ENCODE measurements around the gene RPL39L. TPM values are rescaled to one million over a fixed set of nuclear protein-coding genes. Genes with fewer than 3 reads are reported as not detected.
"Not testable (repeated sequence)": the region's sequence is repeated elsewhere in the genome, so short reads cannot be mapped to it uniquely, and the experiment has no call there.

Gene RPL39L
- total RNA-seq, 1 donor from 2014 or later, result 13.4 TPM

DNA sequence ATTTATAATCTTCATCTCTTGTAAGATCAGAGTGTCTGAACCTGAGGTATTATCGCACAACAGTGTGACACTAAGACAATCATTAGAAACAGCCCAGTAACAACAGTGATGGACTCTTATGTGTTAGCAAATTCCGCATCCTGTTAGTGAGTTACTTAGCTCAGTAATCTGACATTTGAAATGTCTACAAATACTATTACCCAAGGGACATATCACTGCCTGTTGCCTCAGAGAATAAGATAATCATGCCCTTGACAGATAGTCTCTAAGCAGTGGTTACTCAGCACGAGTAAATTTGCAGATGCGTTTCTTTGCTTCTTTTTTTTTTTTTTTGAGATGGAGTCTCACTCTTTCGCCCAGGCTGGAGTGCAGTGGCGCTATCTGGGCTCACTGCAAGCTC lies 44.6 kb upstream of the RPL39L start:
- TF ChIP-seq, protein P1, sequence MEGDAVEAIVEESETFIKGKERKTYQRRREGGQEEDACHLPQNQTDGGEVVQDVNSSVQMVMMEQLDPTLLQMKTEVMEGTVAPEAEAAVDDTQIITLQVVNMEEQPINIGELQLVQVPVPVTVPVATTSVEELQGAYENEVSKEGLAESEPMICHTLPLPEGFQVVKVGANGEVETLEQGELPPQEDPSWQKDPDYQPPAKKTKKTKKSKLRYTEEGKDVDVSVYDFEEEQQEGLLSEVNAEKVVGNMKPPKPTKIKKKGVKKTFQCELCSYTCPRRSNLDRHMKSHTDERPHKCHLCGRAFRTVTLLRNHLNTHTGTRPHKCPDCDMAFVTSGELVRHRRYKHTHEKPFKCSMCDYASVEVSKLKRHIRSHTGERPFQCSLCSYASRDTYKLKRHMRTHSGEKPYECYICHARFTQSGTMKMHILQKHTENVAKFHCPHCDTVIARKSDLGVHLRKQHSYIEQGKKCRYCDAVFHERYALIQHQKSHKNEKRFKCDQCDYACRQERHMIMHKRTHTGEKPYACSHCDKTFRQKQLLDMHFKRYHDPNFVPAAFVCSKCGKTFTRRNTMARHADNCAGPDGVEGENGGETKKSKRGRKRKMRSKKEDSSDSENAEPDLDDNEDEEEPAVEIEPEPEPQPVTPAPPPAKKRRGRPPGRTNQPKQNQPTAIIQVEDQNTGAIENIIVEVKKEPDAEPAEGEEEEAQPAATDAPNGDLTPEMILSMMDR (IDR thresholded peaks at IDR 0.05; ENCODE audit: unreplicated experiment), result no peak
- Mint-ChIP-seq H3K36me3 (no peaks in the 10 kb centered on the region), H3K9me3 (peaks cover 3% of the 10 kb centered on the region), H3K27me3 (ENCODE audit: low read depth) (peaks cover 34% of the 10 kb centered on the region), H3K27ac (no peak overlapping the region), H3K4me3 (no peak overlapping the region), H3K4me1 (peaks cover 3% of the 10 kb centered on the region)
- no peak for DNase-seq (ENCODE audit: low spot score in 2 of 2, unreplicated experiment in 2 of 2)

DNA sequence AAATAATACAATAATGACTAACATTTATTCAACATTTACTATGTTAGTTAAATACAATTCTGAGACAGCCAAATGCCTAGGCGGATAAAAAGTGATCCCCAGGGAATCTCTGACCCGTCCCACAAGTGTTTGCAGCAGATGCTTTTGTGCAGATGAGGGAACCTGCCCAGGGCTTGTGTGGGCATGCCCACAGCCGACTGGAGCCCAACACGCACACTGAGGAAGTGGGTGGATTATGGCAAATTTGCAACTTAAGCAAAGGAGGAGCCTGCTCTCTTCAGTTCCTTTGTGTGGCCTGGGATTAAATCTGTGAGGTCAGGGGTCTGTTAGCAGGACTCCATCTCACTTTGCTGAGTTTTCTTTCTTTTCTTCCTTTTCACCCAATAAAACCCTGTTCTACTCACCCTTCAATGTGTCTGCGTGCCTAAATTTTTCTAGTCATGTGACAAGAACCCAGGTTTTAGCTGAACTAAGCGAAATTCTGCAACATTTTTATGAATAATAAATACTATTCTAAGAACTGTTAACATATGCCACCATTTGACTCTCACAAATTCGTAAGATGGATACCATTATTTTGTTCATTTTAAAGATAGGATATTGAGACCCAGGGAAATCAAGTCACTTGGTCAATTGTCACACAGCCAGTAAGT lies 44.0 kb upstream of the RPL39L start:
- no peak overlapping the region for H3K27ac Mint-ChIP-seq
- peaks cover 3% of the 10 kb centered on the region for H3K9me3 Mint-ChIP-seq
- DNase-seq (ENCODE audit: low spot score in 2 of 2, unreplicated experiment in 2 of 2), result no peak
- peaks cover 3% of the 10 kb centered on the region for H3K4me1 Mint-ChIP-seq
- no peaks in the 10 kb centered on the region for H3K36me3 Mint-ChIP-seq
- TF ChIP-seq, protein P1 (IDR thresholded peaks at IDR 0.05; ENCODE audit: unreplicated experiment), result no peak
- peaks cover 38% of the 10 kb centered on the region for H3K27me3 Mint-ChIP-seq (ENCODE audit: low read depth)
- no peak overlapping the region for H3K4me3 Mint-ChIP-seq

DNA sequence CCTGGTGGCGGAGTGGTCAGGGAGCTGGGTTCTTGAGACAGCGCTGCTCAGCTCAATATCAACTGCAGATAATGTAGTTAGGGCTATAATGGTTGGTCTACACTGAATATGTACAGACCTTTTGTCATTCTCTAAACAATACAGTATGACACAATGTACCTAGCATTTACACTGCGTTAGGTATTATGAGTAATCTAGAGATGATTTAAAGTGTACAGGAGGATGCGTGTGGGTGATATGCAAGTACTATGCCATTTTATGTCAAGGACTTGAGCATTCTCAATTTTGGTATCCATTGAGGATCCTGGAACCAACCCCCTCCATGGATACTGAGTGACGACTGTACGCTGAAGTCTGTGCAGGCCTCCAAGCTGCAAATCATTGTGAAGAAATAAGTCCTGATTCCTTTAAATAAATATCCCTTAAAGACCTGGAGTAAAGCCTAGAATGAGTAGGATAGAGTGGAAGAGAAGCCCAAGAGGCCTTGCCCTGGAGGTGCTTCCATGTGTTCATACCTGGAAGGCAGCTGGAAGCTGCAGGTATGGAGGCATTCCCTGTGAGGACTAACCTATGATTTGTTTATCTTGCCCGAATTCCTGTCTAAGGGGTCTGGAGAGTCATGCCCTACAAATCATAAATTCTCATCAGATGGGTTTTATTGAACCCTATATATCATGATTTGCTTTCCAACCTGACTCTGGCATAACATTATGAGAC lies 42.3 kb upstream of the RPL39L start:
- no peak overlapping the region for H3K27ac Mint-ChIP-seq
- DNase-seq (ENCODE audit: low spot score in 2 of 2, unreplicated experiment in 2 of 2), result no peak
- H3K9me3 Mint-ChIP-seq, result no peaks in the 10 kb centered on the region
- TF ChIP-seq, protein P1 (IDR thresholded peaks at IDR 0.05; ENCODE audit: unreplicated experiment), result no peak
- peaks cover 45% of the 10 kb centered on the region for H3K27me3 Mint-ChIP-seq (ENCODE audit: low read depth)
- peaks cover 2% of the 10 kb centered on the region for H3K4me1 Mint-ChIP-seq
- no peaks in the 10 kb centered on the region for H3K36me3 Mint-ChIP-seq
- no peak overlapping the region for H3K4me3 Mint-ChIP-seq

DNA sequence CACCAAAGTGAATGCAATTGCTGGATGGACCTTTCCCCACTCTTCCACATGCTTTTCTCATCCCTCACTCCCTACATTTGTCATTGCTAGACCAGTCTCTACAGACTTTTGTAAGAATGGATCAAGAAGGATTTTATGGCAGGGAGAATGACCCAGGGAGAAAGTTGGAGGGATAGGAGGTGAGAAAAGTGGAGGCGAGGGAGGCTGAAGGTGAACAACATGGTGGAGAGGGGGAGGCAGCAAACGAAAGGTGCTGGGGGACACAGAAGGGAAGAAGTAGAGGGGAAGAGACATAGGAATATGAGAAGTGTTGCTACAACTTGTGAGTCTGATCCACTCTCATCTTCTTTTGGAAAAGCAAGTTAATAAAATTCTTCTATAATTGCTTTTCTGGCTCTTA lies 33.6 kb upstream of the RPL39L start:
- Mint-ChIP-seq H3K9me3 (no peaks in the 10 kb centered on the region), H3K4me1 (peaks cover 6% of the 10 kb centered on the region), H3K4me3 (no peak overlapping the region), H3K27ac (no peak overlapping the region), H3K27me3 (ENCODE audit: low read depth) (peaks cover 5% of the 10 kb centered on the region), H3K36me3 (no peaks in the 10 kb centered on the region)
- TF ChIP-seq, protein P1 (IDR thresholded peaks at IDR 0.05; ENCODE audit: unreplicated experiment), result no peak
- DNase-seq (ENCODE audit: low spot score in 2 of 2, unreplicated experiment in 2 of 2), result no peak

DNA sequence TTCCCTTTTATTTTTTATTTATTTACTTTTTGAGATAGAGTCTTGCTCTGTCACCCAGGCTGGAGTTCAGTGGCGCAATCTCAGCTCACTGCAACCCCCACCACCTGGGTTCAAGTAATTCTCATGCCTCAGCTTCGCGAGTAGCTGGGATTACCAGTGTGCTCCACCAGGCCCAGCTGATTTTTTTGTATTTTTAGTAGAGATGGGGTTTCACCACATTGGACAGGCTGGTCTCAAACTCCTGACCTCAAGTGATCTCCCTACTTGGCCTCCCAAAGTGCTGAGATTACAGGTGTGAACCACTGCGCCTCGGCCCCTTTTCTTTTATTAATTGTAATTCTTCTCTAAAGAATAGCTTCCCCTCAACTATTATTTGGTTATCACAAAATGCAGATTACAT lies 31.6 kb upstream of the RPL39L start:
- not testable (repeated sequence) for H3K27ac Mint-ChIP-seq; H3K4me1 Mint-ChIP-seq; DNase-seq (ENCODE audit: low spot score in 2 of 2, unreplicated experiment in 2 of 2); H3K4me3 Mint-ChIP-seq; H3K27me3 Mint-ChIP-seq (ENCODE audit: low read depth); H3K36me3 Mint-ChIP-seq; H3K9me3 Mint-ChIP-seq

DNA sequence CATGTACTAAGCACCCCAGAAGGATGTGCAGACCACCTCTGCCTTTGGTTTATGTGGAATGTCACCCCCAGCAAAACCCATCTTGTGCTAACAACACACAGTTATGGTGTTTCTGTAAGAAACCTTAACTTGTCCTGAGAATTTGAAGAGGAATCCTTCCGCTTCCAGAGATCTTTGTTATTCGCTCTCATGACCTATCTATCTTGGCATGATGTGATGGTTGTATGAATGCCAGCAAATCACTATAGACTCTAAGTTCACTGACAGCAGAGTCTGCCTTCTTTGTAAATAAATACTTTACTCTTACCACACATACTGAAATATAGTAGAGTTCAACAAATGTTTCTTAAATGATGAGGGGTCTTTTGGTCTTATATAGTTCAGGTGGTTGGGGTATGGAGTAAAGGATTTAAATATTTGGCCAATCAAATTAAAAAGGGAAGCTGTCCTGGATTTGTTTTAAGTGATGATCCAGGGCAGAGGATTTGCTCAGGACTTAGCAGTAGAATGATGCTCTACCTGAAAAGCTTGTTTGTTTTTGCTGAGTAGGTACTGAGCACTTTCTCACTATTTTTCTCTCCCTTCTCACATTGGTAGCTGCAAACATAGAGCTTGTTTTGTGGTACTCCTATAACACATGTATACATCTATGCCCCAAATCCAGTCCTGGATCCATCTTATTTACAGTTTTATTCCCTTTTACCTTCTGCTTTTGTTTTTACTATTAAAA lies 30.1 kb upstream of the RPL39L start:
- TF ChIP-seq, protein P1 (IDR thresholded peaks at IDR 0.05; ENCODE audit: unreplicated experiment), result no peak
- peaks cover 6% of the 10 kb centered on the region for H3K4me1 Mint-ChIP-seq
- no peak for DNase-seq (ENCODE audit: low spot score in 2 of 2, unreplicated experiment in 2 of 2)
- H3K27me3 Mint-ChIP-seq (ENCODE audit: low read depth), result no peaks in the 10 kb centered on the region
- H3K27ac Mint-ChIP-seq, result no peak overlapping the region
- no peaks in the 10 kb centered on the region for H3K9me3 Mint-ChIP-seq
- no peak overlapping the region for H3K4me3 Mint-ChIP-seq
- H3K36me3 Mint-ChIP-seq, result no peaks in the 10 kb centered on the region
